ENCODE results near the gene CNN2.

DNA sequence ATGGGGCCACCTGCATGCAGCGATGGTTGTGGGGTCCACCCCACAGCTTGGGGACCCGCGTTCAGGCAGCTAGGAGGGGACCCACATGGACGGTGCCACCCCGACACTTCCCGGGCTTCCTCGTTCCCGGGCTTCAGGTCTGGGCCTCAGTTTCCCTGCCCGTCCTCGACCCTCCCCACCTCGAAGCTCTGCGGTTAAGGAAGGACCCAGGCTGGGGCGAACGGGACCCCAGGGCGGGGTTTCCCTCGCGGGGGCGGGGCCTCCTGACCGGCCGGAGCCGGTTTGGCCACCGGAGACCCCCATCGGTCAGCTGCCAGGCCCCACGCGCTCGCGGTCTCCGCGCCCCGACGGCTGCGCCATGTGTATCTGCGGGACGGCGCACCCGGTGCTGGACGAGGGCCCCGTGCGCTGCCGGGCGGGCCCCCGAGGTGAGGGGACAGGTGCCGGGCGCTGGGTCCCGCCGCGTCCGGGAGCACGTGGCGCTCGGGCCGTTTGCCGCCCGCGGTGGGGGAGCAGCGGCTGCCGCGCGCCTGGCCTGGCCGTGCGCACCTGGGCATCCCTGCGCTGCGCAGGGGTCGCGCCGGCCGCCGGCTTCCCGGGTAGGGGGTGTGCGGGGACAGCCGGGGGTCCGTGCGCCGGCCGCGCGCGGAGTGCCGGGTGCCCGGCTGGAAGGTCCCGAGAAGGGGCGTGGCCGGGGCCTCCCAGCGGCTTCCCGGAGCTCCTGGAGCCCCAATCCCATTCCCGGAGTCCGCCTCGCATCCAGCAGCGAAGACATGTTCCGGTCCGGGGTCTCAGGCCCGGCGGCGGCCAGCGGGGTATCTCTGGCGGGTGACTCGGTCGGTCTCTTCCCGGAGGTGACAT is 44.8 kb downstream of the CNN2 start:
- no peak for TF ChIP-seq POLR2A (IDR thresholded peaks at IDR 0.05)
- TF ChIP-seq, protein P1, sequence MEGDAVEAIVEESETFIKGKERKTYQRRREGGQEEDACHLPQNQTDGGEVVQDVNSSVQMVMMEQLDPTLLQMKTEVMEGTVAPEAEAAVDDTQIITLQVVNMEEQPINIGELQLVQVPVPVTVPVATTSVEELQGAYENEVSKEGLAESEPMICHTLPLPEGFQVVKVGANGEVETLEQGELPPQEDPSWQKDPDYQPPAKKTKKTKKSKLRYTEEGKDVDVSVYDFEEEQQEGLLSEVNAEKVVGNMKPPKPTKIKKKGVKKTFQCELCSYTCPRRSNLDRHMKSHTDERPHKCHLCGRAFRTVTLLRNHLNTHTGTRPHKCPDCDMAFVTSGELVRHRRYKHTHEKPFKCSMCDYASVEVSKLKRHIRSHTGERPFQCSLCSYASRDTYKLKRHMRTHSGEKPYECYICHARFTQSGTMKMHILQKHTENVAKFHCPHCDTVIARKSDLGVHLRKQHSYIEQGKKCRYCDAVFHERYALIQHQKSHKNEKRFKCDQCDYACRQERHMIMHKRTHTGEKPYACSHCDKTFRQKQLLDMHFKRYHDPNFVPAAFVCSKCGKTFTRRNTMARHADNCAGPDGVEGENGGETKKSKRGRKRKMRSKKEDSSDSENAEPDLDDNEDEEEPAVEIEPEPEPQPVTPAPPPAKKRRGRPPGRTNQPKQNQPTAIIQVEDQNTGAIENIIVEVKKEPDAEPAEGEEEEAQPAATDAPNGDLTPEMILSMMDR (IDR thresholded peaks at IDR 0.05) = no peak

Measured in ovary (tissue), 3 donors.